Transverse colon (tissue), 3 donors: Measurements from ENCODE around the gene FLNA.

Experiments used
- CTCF ChIP-seq, 5 experiments: fragments of 200-600 bp in 3 of 5; fragments of 450-650 bp in 2 of 5; sonication (generic) in 3 of 5; IDR thresholded peaks; 1 replicate in 2 of 5; 2 replicates in 3 of 5; pipeline ENCODE4 v1.5.1; 2016 to 2017; ENCODE audit warnings: antibody characterized with exemption in 5 of 5, inconsistent platforms in 3 of 5, mild to moderate bottlenecking in 2 of 5, moderate library complexity in 1 of 5
- POLR2A ChIP-seq: fragments of 450-650 bp; IDR thresholded peaks from one replicate; pipeline ENCODE4 v1.6.1; 2016; ENCODE audit warnings: antibody characterized with exemption, mild to moderate bottlenecking, moderate library complexity

- TF ChIP-seq POLR2A (no peak), CTCF (IDR thresholded peaks at IDR 0.05) (no peak)
These were observed 47.2 kb downstream of the FLNA start for GRCh38 chrX:154327038-154327820.
